ENCODE data around the gene ARHGAP45.

DNA sequence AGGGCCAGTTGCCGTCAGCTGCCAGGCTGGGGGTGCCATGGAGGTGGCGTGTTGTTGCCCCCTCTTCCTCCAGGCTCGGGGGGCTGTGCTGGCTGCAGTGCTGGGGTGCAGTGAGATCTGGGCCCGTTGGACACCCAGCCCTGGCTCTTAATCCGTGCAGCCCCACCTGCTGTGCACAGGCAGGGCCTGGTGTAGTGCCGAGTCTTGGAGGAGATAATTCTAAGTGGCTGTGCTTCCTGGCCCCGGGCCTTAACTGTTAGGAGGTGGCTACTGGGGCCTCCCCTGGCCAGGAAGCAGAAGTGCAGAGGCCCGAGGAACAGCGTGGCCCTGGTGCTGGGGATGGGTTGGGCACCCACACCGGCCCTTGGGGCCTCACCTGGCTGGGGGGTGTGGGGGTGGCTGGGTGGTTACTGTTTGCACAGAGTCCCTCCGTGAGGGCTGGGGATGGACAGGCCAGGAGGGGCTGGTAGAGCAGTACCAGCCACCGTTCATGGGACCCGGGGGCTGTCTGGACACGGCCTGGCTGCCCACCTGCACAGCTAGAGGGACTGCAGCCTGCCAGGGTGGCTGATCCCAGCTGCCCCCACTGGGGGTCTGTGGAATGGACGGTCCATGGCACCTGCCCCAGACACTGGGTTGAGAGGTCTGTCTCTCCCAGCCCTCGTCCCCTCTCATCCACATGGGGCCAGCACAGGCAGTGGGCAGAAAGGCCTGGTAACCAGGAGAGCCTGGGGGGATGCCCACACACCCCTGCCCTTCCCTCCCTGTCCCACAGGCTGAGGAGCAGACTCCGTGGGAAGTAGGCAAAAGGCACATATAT is 40.1 kb downstream of the ARHGAP45 start:
- TF ChIP-seq POLR2AphosphoS5 (IDR thresholded peaks at IDR 0.05; ENCODE audit: borderline replicate concordance, low read depth, low read length) (no peak), EZH2 (IDR thresholded peaks at IDR 0.05) (no peak), FOXP2 (optimal IDR thresholded peaks at IDR 0.05; ENCODE audit: control extremely low read depth, extremely low read length, insufficient read depth) (no peak)
